GM12801 (cell line): ENCODE data around the gene BARHL1.

Experiments
- CTCF ChIP-seq: IDR thresholded peaks from one replicate; pipeline ENCODE4 v1.5.1; 2011; ENCODE audit warnings: control low read depth; ENCODE audit not compliant: insufficient read length; ENCODE audit errors: extremely low read depth

BARHL1 gene

GRCh38 chr9:132627106-132627505 lies 44.7 kb downstream of the BARHL1 start:
- TF ChIP-seq CTCF, result no peak

- no peak for TF ChIP-seq CTCF
Measured at GRCh38 chr9:132627594-132627993, 45.2 kb downstream of the BARHL1 start.

GRCh38 chr9:132628746-132629145 lies 46.3 kb downstream of the BARHL1 start:
- TF ChIP-seq CTCF, result no peak

GRCh38 chr9:132630116-132630515 lies 47.7 kb downstream of the BARHL1 start:
- TF ChIP-seq CTCF, result no peak

- no peak for TF ChIP-seq CTCF
Measured at GRCh38 chr9:132630811-132631210, 48.4 kb downstream of the BARHL1 start.

- TF ChIP-seq CTCF, result no peak
Measured at GRCh38 chr9:132631280-132631679, 48.9 kb downstream of the BARHL1 start.

GRCh38 chr9:132631685-132632084 lies 49.3 kb downstream of the BARHL1 start:
- TF ChIP-seq CTCF, result no peak
